ENCODE results near the gene CLIC3.

The CLIC3 gene

DNA sequence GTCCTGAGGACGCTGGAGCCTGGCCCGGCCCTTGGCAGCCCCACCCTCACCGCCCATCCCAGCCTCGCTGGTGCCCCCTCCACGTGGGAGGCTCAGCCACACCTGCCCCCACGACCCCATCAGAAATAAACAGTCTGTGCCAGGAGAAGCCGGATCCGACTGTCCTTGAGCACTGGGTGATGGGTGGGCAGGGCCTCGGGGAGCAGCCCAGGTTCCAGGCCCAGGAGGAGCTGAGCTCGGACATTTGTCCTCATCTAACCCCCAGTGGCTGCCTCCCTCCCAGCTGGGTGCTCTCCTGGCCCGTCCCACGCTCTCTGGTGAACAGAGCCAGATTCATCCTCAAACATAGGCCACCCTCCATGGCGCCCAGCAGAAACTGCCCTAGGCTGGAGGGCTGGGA, 23.6 kb downstream of the CLIC3 start:
- no peak overlapping the region for H3K4me3 ChIP-seq (ENCODE audit: low read depth, low read length)
- TF ChIP-seq, protein P1, sequence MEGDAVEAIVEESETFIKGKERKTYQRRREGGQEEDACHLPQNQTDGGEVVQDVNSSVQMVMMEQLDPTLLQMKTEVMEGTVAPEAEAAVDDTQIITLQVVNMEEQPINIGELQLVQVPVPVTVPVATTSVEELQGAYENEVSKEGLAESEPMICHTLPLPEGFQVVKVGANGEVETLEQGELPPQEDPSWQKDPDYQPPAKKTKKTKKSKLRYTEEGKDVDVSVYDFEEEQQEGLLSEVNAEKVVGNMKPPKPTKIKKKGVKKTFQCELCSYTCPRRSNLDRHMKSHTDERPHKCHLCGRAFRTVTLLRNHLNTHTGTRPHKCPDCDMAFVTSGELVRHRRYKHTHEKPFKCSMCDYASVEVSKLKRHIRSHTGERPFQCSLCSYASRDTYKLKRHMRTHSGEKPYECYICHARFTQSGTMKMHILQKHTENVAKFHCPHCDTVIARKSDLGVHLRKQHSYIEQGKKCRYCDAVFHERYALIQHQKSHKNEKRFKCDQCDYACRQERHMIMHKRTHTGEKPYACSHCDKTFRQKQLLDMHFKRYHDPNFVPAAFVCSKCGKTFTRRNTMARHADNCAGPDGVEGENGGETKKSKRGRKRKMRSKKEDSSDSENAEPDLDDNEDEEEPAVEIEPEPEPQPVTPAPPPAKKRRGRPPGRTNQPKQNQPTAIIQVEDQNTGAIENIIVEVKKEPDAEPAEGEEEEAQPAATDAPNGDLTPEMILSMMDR (IDR thresholded peaks at IDR 0.05; ENCODE audit: low read depth, low read length) = no peak
- no peak for DNase-seq (ENCODE audit: low read depth, low spot score)
- in situ Hi-C loops (cut with HindIII; ENCODE audit: low sequenced_read_pairs) = no loop called here

DNA sequence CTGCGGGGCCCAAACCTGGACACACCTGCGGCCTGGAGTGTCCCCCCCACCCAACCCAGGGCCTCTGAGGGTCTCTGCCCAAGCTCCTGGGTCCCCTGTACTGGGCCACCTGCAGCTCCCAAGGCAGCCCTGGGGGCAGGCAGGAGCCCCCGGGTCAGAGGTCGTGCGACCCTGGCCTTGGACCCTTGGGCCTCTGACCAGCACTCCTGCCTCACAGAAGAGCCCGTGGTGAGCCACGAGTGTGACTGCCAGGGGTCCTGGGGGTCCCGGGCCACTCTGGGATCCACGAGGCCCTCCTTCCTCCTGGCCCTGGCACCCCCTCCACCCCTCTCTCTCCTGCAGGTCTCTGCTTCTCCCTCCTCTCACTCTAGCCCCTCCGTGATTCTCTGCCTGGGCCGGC, 24.0 kb downstream of the CLIC3 start:
- no peak overlapping the region for H3K4me3 ChIP-seq (ENCODE audit: low read depth, low read length)
- in situ Hi-C loops (cut with HindIII; ENCODE audit: low sequenced_read_pairs) = no loop called here
- no peak for DNase-seq (ENCODE audit: low read depth, low spot score)
- TF ChIP-seq, protein P1 (IDR thresholded peaks at IDR 0.05; ENCODE audit: low read depth, low read length) = no peak

DNA sequence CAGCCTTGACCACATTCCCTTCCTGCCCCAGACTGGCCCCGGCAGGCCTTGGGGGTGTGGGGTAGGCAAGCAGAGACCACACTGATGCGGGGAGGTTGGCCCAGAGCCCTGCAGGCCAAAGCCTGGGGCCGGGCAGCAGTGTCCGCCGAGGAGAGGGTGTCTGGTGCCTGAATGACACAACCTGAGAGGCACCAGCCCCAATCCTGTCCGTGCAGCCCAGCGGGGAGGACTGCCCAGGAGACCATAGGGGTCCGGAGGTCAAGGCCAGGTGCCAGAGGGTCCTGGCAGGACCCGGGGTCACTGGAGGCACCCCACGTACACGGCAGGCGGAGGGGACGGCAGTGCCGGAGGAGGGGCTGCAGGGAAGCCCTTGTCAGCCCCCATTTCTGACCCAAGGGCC, 24.6 kb downstream of the CLIC3 start:
- TF ChIP-seq, protein P1 (IDR thresholded peaks at IDR 0.05; ENCODE audit: low read depth, low read length) = no peak
- no peak for DNase-seq (ENCODE audit: low read depth, low spot score)
- no peak overlapping the region for H3K4me3 ChIP-seq (ENCODE audit: low read depth, low read length)
- in situ Hi-C loops (cut with HindIII; ENCODE audit: low sequenced_read_pairs) = no loop called here

DNA sequence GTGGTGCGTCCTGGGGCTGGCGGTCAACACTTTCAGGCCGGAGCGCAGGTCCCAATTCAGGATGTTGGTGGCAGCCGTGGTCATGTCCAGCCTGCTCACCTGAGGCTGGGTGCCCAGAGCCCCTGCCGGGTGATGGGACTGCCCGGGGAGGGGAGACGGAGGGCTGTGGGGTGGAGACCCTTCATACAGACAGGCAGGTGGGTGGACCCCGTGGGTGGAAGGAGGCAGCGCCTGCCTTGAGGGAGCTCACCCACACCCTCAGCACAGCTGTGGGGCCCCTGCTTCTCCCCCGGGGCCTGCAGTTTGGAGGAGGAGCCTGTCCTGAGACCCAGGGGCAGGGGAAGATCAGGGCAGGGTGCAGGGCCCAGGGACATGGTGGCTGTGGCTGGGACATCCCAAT, 26.0 kb downstream of the CLIC3 start:
- no peak for DNase-seq (ENCODE audit: low read depth, low spot score)
- in situ Hi-C loops (cut with HindIII; ENCODE audit: low sequenced_read_pairs) = no loop called here
- TF ChIP-seq, protein P1 (IDR thresholded peaks at IDR 0.05; ENCODE audit: low read depth, low read length) = no peak
- no peak overlapping the region for H3K4me3 ChIP-seq (ENCODE audit: low read depth, low read length)

DNA sequence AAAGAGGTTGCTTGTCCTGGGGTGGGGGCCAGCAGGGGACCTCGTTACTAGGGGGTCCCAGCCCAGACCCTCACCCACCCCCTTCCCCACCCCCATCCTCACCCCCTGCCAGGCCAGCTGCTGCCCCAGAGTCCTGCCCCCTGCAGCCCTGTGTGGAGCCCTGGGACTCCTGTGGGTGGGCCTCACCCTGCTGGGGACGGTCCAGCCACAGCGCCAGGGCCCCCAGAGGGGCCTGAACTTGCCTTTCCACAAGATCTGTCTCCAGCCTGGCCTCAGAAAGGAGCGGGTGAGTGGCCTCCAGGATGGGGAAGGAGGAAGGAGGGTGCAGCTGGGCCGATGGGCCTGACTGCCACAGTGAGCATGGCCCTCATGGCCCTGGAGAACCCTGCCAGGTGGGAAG, 26.6 kb downstream of the CLIC3 start:
- TF ChIP-seq, protein P1 (IDR thresholded peaks at IDR 0.05; ENCODE audit: low read depth, low read length) = no peak
- no peak for DNase-seq (ENCODE audit: low read depth, low spot score)
- in situ Hi-C loops (cut with HindIII; ENCODE audit: low sequenced_read_pairs) = no loop called here
- H3K4me3 ChIP-seq (ENCODE audit: low read depth, low read length) = no peak overlapping the region

DNA sequence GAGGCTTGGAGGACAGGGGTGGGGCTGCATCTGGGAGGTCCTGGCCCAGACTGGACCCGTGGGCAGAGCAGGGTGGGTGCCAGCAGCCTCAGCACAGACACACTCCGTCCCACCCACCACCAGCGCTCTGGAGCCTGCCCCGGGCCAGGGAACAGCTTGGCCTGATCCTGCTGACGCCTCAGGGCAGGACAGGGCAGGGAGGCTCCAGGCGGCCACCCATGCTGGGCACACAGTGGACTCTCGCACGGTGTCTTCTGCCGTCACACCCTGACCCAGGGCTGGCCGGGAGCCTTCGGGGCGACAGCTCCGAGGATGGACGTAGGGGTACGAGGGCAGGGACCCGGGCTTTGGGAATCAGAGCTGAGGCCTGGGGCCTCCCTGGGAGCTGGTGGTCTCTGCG, 27.2 kb downstream of the CLIC3 start:
- in situ Hi-C loops (cut with HindIII; ENCODE audit: low sequenced_read_pairs) = no loop called here
- no peak for DNase-seq (ENCODE audit: low read depth, low spot score)
- TF ChIP-seq, protein P1 (IDR thresholded peaks at IDR 0.05; ENCODE audit: low read depth, low read length) = no peak
- no peak overlapping the region for H3K4me3 ChIP-seq (ENCODE audit: low read depth, low read length)
